GM12878 (cell line): ENCODE measurements around the gene KCNC1. TPM values are rescaled to one million over a fixed set of nuclear protein-coding genes. Genes with fewer than 3 reads are reported as not detected.

Source experiments
- ATAC-seq: fragments of 200-7000 bp; cut with Tn5 transposase; 3 replicates; pipeline ENCODE4 v1.9.1; 2020; ENCODE audit warnings: mild to moderate bottlenecking, moderate library complexity
- BruUV-seq: library from RNA; stranded (reverse); fragments of 400-500 nt; replicated peaks from 2 replicates; lab custom pipeline; 2021; lab: Mats Ljungman, UMichigan
- CTCF ChIA-PET: fragments of 300-600 bp; sonication (Branson Sonifier 250); formaldehyde crosslinking; extraction: SDS; loops from one replicate; lab custom pipeline; 2021; ENCODE audit warnings: inconsistent platforms; lab: Yijun Ruan, JAX
- POLR2A ChIA-PET: fragments of 350-600 bp; formaldehyde crosslinking; extraction: SDS; loops from one replicate; lab custom pipeline; 2021; ENCODE audit warnings: inconsistent platforms; lab: Charles Lee
- RAD21 ChIA-PET: fragments of 300-600 bp; sonication (Branson Sonifier 250); formaldehyde crosslinking; loops from one replicate; lab custom pipeline; 2023; ENCODE audit warnings: antibody characterized with exemption; ENCODE audit not compliant: unreplicated experiment; lab: Charles Lee
- SMC1A ChIA-PET: fragments of 300-600 bp; sonication (Branson Sonifier 250); formaldehyde crosslinking; loops from one replicate; lab custom pipeline; 2023; ENCODE audit not compliant: unreplicated experiment, uncharacterized antibody; lab: Charles Lee
- DNase-seq: peaks from one replicate; pipeline ENCODE4 v3.0.0-alpha.2; 2011; ENCODE audit warnings: low read depth, low spot score
- FAIRE-seq: peaks from 3 replicates; lab custom pipeline; 2011; peaks lifted over from hg19 to GRCh38; lab: Jason Lieb, UNC
- H2AFZ ChIP-seq: 2 replicates; pipeline ENCODE4 v1.6.0; 2011; ENCODE audit warnings: low read depth, low read length, control low read depth; ENCODE audit not compliant: control insufficient read depth
- H3K27ac ChIP-seq: 2 replicates; pipeline ENCODE4 v1.5.1; 2011; ENCODE audit warnings: control low read depth; ENCODE audit not compliant: control insufficient read depth, insufficient read depth
- H3K27me3 ChIP-seq, 2 experiments: replicated peaks in 1 of 2; 2 replicates each; pipeline versions ENCODE4 v1.6.0 to v1.6.1; 2011; ENCODE audit warnings: low read length in 1 of 2; ENCODE audit not compliant: control insufficient read depth in 2 of 2, insufficient read depth in 2 of 2
- H3K36me3 ChIP-seq, 2 experiments: 2 replicates each; pipeline ENCODE4 v1.5.1; 2011; ENCODE audit warnings: low read length in 1 of 2; ENCODE audit not compliant: control insufficient read depth in 2 of 2, insufficient read depth in 2 of 2
- H3K4me1 ChIP-seq: 2 replicates; pipeline ENCODE4 v1.6.1; 2011; ENCODE audit warnings: mild to moderate bottlenecking, low read length, moderate library complexity, mixed read lengths; ENCODE audit not compliant: control insufficient read depth, insufficient read depth
- H3K4me2 ChIP-seq: 2 replicates; pipeline ENCODE4 v1.6.0; 2011; ENCODE audit warnings: control low read depth; ENCODE audit not compliant: control insufficient read depth, insufficient read depth
- H3K4me3 ChIP-seq: fragments of 200-600 bp; sonication (generic); 2 replicates; pipeline ENCODE4 v1.5.1; 2016
- H3K79me2 ChIP-seq: 2 replicates; pipeline ENCODE4 v1.6.0; 2011; ENCODE audit warnings: low read length; ENCODE audit not compliant: control insufficient read depth, insufficient read depth
- H3K9ac ChIP-seq: 2 replicates; pipeline ENCODE4 v1.8.0; 2011; ENCODE audit warnings: low read length, control low read depth, mixed read lengths; ENCODE audit not compliant: control insufficient read depth, insufficient read depth
- H3K9me3 ChIP-seq: replicated peaks from 3 replicates; pipeline ENCODE4 v1.5.1; 2011; ENCODE audit warnings: mild to moderate bottlenecking, low read length; ENCODE audit not compliant: control insufficient read depth, insufficient read depth
- H4K20me1 ChIP-seq: 2 replicates; pipeline ENCODE4 v1.6.0; 2011; ENCODE audit not compliant: control insufficient read depth, insufficient read depth
- CEBPZ ChIP-seq: fragments of 150-350 bp; IDR thresholded peaks from 2 replicates; pipeline ENCODE4 v1.6.1; 2016; ENCODE audit warnings: low read depth, low read length
- FOS ChIP-seq: IDR thresholded peaks from 3 replicates; pipeline ENCODE4 v1.6.1; 2011; ENCODE audit warnings: borderline replicate concordance; ENCODE audit not compliant: insufficient read length; ENCODE audit errors: extremely low read depth
- MAX ChIP-seq: IDR thresholded peaks from 2 replicates; pipeline ENCODE4 v1.6.1; 2012; ENCODE audit warnings: low read depth, low read length, improper control_type of control experiment
- MTA3 ChIP-seq: IDR thresholded peaks from 2 replicates; pipeline ENCODE4 v1.6.1; 2012; ENCODE audit warnings: low read length, inconsistent platforms, borderline replicate concordance
- MYB ChIP-seq: fragments of 150-350 bp; IDR thresholded peaks from 2 replicates; pipeline ENCODE4 v1.6.1; 2014; ENCODE audit warnings: mild to moderate bottlenecking, low read depth, low read length, borderline replicate concordance
- NFYA ChIP-seq: IDR thresholded peaks from 2 replicates; pipeline ENCODE4 v1.6.1; 2011; ENCODE audit warnings: low read depth, mild to moderate bottlenecking, low read length, improper control_type of control experiment, borderline replicate concordance
- NKRF ChIP-seq: fragments of 450-650 bp; conservative IDR thresholded peaks from 2 replicates; pipeline ENCODE4 v1.6.1; 2017; ENCODE audit warnings: mild to moderate bottlenecking, moderate library complexity
- POLR2A ChIP-seq: IDR thresholded peaks from 2 replicates; pipeline ENCODE4 v1.6.1; 2011; ENCODE audit warnings: low read depth, mild to moderate bottlenecking, low read length
- RELA ChIP-seq: fragments of 450-650 bp; IDR thresholded peaks from 2 replicates; pipeline ENCODE4 v1.8.0; 2014; ENCODE audit warnings: borderline replicate concordance; ENCODE audit not compliant: partially characterized antibody
- SIX5 ChIP-seq: IDR thresholded peaks from 2 replicates; pipeline ENCODE4 v1.6.1; 2011; ENCODE audit warnings: mild to moderate bottlenecking, low read depth, low read length, moderate library complexity; ENCODE audit not compliant: severe bottlenecking
- SMAD1 ChIP-seq: fragments of 450-650 bp; IDR thresholded peaks from 2 replicates; pipeline ENCODE4 v1.6.1; 2018; ENCODE audit warnings: mild to moderate bottlenecking, low read depth; ENCODE audit not compliant: partially characterized antibody
- SP1 ChIP-seq: IDR thresholded peaks from one replicate; pipeline ENCODE4 v1.6.1; 2011; ENCODE audit warnings: low read depth, low read length
- SREBF1 ChIP-seq: IDR thresholded peaks from 2 replicates; pipeline ENCODE4 v1.6.1; 2012; ENCODE audit warnings: mild to moderate bottlenecking, low read length
- STAT3 ChIP-seq: IDR thresholded peaks from 2 replicates; pipeline ENCODE4 v1.6.1; 2011; ENCODE audit warnings: low read depth, low read length, improper control_type of control experiment
- WGBS: methylation state at CpG from one replicate; pipeline ENCODE4 v1.1.6; 2016; ENCODE audit warnings: low lambda C conversion rate; ENCODE audit not compliant: insufficient replicate concordance, insufficient coverage; ENCODE audit errors: missing lambda C conversion rate; 5-methylcytosine and 5-hydroxymethylcytosine counted together
- in situ Hi-C: fragments of 300-500 bp; cut with MboI; formaldehyde crosslinking; loops from 9 replicates; pipeline ENCODE4 v1.14.3; 2018; ENCODE audit warnings: mixed read lengths
- intact Hi-C: fragments of 100-400 bp; cut with micrococcal nuclease; formaldehyde crosslinking; loops from one replicate; pipeline ENCODE4 v1.14.2; 2022; ENCODE audit not compliant: unreplicated experiment
- polyA plus RNA-seq, 11 experiments: library from polyadenylated mRNA; depleted of rRNA in 4 of 11; unstranded in 6 of 11; stranded (reverse) in 5 of 11; fragments of >200 nt; fragmentation: Nextera tagmentation in 4 of 11; fragmentation: Illumina TruSeq in 1 of 11; extraction: Ambion mirVana in 4 of 11; extraction: Trizol in 1 of 11; gene quantifications; 1 replicate in 1 of 11; 2 replicates in 10 of 11; pipeline versions ENCODE4 v1.2.1 to v1.2.3, GENCODE V29; 2011 to 2016; ENCODE audit warnings: inconsistent platforms in 2 of 11, missing spikeins in 2 of 11, low read depth in 1 of 11
- total RNA-seq, 4 experiments: library from RNA; depleted of rRNA in 3 of 4; stranded (reverse); fragments of >200 nt in 3 of 4; fragmentation: Illumina TruSeq in 1 of 4; extraction: Trizol in 1 of 4; gene quantifications; 2 replicates each; pipeline versions ENCODE4 v1.2.1 to v1.2.3, GENCODE V29; 2013 to 2021

Gene KCNC1
- total and polyA plus RNA-seq, 10 of the 15 experiments (the other 5 are each of a cell fraction or from before 2014, with no cell fraction given), result 0.27 to 0.34 TPM; not detected in 8

- FAIRE-seq (no peak), DNase-seq (no peak), ATAC-seq (no peak)
- no peaks in the 10 kb centered on the region; a peak in 1 of 4 replicates for H3K36me3 ChIP-seq
- H4K20me1 ChIP-seq, result no peaks in the 10 kb centered on the region
- no peak overlapping the region for H3K4me3 ChIP-seq
- H3K9me3 ChIP-seq, result no peaks in the 10 kb centered on the region
- ChIA-PET SMC1A (no interaction called here), POLR2A (no interaction called here), RAD21 (no interaction called here), CTCF (no interaction called here)
- TF ChIP-seq FOS, result no peak
- no peak for TF ChIP-seq SREBF1
- no peak for TF ChIP-seq MAX
- TF ChIP-seq MYB, result no peak
- TF ChIP-seq NFYA, result no peak
- no peak for TF ChIP-seq POLR2A
- no peak for TF ChIP-seq SP1
- TF ChIP-seq RELA, result no peak
- TF ChIP-seq SIX5, result no peak
- TF ChIP-seq NKRF, result no peak
- no peak for TF ChIP-seq STAT3
- no peak for TF ChIP-seq MTA3
- TF ChIP-seq SMAD1, result no peak
- TF ChIP-seq CEBPZ, result no peak
- no peaks in the 10 kb centered on the region for H3K27me3 ChIP-seq
- 94% methylated on average over 7 of the region's 7 CpGs for WGBS
- H3K79me2 ChIP-seq, result no peaks in the 10 kb centered on the region
- no peak overlapping the region for H3K27ac ChIP-seq
- no peak overlapping the region for H3K9ac ChIP-seq
- no peaks in the 10 kb centered on the region for H3K4me1 ChIP-seq
- in situ Hi-C loops (no loop called here), intact Hi-C loops (no loop called here)
- no peak overlapping the region for H2AFZ ChIP-seq
- BruUV-seq, result no TSS peak
- no peak overlapping the region for H3K4me2 ChIP-seq
These were observed 69.3 kb downstream of the KCNC1 start for GRCh38 chr11:17803754-17804334.
